Kidney (tissue), 11 donors: ENCODE results near the gene BRD9. TPM values are rescaled to one million over a fixed set of nuclear protein-coding genes. Genes with fewer than 3 reads are reported as not detected.
"Not testable (repeated sequence)": the region's sequence is repeated elsewhere in the genome, so short reads cannot be mapped to it uniquely, and the experiment has no call there.

Source experiments
- DNase-seq, 5 donors: peaks; one replicate each; pipeline ENCODE4 v3.0.0-alpha.2; 2013 to 2020
- FAIRE-seq: peaks from 2 replicates; lab custom pipeline; 2012; peaks lifted over from hg19 to GRCh38; lab: Jason Lieb, UNC
- H3K27ac ChIP-seq, 2 donors: one replicate each; pipeline ENCODE4 v1.7.0; 2013; ENCODE audit warnings: low read depth in 2 of 2, low read length in 2 of 2, inconsistent platforms in 1 of 2
- H3K27me3 ChIP-seq: one replicate; pipeline ENCODE4 v1.7.1; 2013; ENCODE audit warnings: low read length, inconsistent platforms; ENCODE audit not compliant: control insufficient read depth, insufficient read depth
- H3K36me3 ChIP-seq, 3 donors: one replicate each; pipeline versions ENCODE4 v1.7.0 to v1.7.1; 2013; ENCODE audit warnings: low read length in 3 of 3, control low read depth in 1 of 3, inconsistent platforms in 1 of 3; ENCODE audit not compliant: insufficient read depth in 3 of 3, control insufficient read depth in 2 of 3
- H3K4me1 ChIP-seq, 3 donors: one replicate each; pipeline versions ENCODE4 v1.7.0 to v1.7.1; 2013; ENCODE audit warnings: low read length in 3 of 3, inconsistent platforms in 1 of 3, low read depth in 1 of 3; ENCODE audit not compliant: control insufficient read depth in 2 of 3, insufficient read depth in 2 of 3
- H3K4me3 ChIP-seq, 3 donors: one replicate each; pipeline versions ENCODE4 v1.7.0 to v1.8.1; 2013; ENCODE audit warnings: low read length in 3 of 3, control low read depth in 1 of 3, inconsistent platforms in 1 of 3
- H3K9ac ChIP-seq, 3 donors: one replicate each; pipeline versions ENCODE4 v1.7.0 to v1.7.1; 2013; ENCODE audit warnings: low read length in 3 of 3, control low read depth in 1 of 3, inconsistent platforms in 1 of 3
- H3K9me3 ChIP-seq, 3 donors: one replicate each; pipeline versions ENCODE4 v1.7.0 to v1.7.1; 2013; ENCODE audit warnings: low read length in 3 of 3, control low read depth in 1 of 3, inconsistent platforms in 1 of 3; ENCODE audit not compliant: control insufficient read depth in 2 of 3, insufficient read depth in 1 of 3
- intact Hi-C: fragments of 100-400 bp; cut with DNase I; formaldehyde crosslinking; loops from one replicate; pipeline ENCODE4 v1.11.1; 2022
- polyA plus RNA-seq: library from polyadenylated mRNA; stranded (reverse); fragments of 350-450 nt; fragmentation: Illumina TruSeq; extraction: RNeasy Lipid Tissue Mini Kit (QIAGEN cat#74804); gene quantifications from one replicate; pipeline ENCODE4 v1.2.3, GENCODE V29; 2014; ENCODE audit warnings: low read depth, low replicate concordance; ENCODE audit not compliant: insufficient read depth
- total RNA-seq: library from RNA; stranded (reverse); fragmentation: NEBNext Ultra II Directional; extraction: Animal tissue kit (Norgen Biotek cat#: 25700); gene quantifications from one replicate; pipeline ENCODE4 v1.2.1, GENCODE V29; 2021
- donor health status: control.
- donor health status: control.
- donor health status: DM: yes; HTN: yes; CAD: no.
- donor health status: Normal renal cell carcinoma (clear cell type).

The BRD9 gene
- total and polyA plus RNA-seq, 2 donors from 2014 or later, result 17.5 to 38.0 TPM

DNA sequence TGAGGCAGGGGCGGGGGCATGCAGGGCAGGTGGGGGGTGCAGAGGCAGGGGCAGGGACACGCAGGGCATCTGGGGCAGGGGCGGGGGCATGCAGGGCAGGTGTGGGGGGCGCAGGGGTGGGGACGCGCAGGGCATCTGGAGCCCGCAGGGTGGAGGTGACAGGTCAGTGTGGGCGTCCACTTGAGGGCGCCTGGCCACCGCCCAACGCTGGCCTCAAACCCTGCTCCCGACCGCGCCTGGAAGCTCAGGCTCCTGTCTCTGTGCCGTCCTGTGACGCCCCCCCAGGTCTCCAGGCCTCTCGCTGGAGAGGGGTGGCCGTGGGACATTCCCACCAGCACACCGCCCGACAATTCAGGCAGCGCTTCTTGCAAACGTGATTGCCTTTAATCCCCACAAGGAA, 48.7 kb downstream of the BRD9 start:
- not testable (repeated sequence) for FAIRE-seq, H3K9me3 ChIP-seq, H3K9ac ChIP-seq, H3K27ac ChIP-seq, H3K4me3 ChIP-seq, H3K27me3 ChIP-seq, H3K4me1 ChIP-seq, H3K36me3 ChIP-seq
- intact Hi-C loops, result loop anchor here (5.0 kb wide), 1 partner anchor 97 kb away; no protein-coding TSS in a partner anchor
- DNase-seq, result peak in 2 of 5 donors; percentile 46 to 81

DNA sequence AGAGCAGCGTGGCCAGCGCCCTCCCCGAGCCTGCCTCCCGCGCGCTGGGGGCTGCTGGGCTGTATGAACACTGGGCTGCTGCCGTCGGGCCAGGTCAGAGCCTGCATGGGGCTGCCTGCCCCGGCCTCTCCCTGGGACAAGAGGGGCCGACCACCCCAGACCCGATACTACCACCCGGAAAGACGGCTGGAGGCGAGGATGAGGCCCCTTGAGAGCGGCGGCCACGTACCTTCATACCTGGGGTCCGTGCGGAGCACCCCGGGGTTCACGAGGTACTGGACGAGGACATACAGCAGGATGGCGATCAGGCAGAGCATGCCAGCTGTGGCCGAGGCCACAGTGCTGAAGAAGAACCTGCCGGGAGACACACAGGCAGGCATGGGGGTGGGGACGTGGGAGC, 49.2 kb downstream of the BRD9 start:
- H3K4me1 ChIP-seq, H3K27me3 ChIP-seq, H3K9ac ChIP-seq, H3K4me3 ChIP-seq, H3K9me3 ChIP-seq, H3K36me3 ChIP-seq, H3K27ac ChIP-seq, FAIRE-seq: not testable (repeated sequence)
- peak in 2 of 5 donors; percentile 24 to 76 for DNase-seq
- intact Hi-C loops, result loop anchor here (5.0 kb wide), 1 partner anchor 96 kb away; no protein-coding TSS in a partner anchor

DNA sequence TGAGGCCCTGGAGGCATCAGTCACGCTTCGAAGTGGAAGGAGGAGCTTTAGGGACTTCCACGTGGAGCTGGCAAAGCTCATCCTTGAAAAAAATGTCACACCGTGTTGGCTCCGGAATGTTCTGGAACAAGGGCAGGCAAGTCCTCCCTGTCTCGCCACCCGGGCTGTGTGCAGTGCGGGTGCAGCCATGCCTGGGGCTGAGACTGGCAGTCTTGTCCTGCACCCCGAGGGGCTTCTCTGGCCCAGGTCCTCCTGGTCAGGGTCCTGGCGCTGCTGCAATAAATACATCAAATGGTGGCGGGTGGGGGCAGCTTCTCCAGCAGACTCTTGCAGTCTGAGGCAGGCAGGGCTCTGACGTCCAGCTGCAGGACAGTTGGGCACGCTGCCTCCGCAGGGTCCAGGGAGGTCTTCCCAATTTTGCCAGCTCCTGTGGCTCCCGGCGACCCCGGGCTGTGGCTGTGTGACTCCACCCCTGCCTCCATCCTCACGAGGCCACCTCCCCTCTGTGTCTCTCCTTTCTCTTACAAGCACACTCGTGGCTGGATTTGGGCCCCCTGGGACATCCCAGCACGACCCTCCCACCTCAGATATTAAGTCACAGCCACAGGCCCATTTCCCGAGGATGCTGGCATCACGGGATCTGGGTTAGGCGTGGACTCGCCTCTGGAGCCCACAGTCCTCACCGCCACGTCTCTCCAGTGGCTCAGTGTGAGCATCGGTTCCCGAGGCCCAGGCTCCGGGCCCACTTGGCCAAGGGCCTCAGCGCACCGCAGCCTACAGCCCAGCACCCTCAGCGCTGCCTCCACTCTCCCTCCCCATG, 50.0 kb downstream of the BRD9 start:
- not testable (repeated sequence) for H3K27ac ChIP-seq, H3K4me1 ChIP-seq, H3K9me3 ChIP-seq, H3K27me3 ChIP-seq, H3K36me3 ChIP-seq, H3K9ac ChIP-seq, FAIRE-seq, H3K4me3 ChIP-seq
- intact Hi-C loops, result loop anchor here (5.0 kb wide), 1 partner anchor 95 kb away; no protein-coding TSS in a partner anchor
- peak in 2 of 5 donors; percentile 31 to 78 for DNase-seq

DNA sequence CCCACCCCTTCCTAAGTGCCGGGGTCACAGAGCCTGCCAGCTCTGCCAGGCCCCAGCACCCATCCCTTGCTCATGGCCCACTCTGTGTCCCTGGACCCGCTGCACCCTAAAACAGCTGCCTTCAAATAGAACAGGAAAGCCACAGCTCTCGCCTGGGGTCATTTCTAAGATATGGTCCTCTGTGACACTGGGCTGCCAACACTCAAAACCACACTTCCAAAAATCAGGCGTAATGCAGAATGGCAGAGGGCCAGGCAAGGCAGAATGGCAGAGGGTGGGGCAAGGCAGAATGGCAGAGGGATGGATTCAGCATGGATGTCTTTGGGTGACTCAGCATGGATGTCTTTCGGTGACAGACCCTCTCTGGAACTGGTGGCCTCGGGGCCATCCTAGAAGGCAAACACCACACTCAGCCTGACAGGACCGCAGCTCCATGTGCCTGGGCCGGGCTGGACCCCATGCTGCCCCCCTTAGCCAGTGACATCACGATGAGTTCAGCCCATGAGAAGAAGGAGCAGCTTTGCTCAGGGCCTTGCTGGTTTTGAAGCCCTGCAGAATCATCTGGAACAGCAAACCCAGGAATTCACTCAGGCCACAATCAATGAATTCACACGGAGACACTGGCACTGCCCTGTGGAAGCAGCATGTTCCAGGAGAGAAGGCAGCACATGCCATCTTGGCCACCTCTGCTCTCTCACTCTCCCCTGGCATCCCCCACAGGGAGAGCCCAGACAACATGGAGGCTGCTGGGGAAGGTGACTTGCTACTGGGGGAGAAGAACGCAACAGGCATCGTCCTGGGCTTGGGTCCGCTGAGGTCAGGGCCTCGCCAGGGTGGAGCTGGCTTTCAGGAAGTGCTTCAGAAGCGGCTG, 50.8 kb downstream of the BRD9 start:
- H3K27me3 ChIP-seq, H3K9ac ChIP-seq, H3K36me3 ChIP-seq, H3K4me3 ChIP-seq, H3K9me3 ChIP-seq, FAIRE-seq, H3K4me1 ChIP-seq, H3K27ac ChIP-seq: not testable (repeated sequence)
- DNase-seq, result peak in 2 of 5 donors; percentile 30 to 66
- intact Hi-C loops, result loop anchor here (5.0 kb wide), 1 partner anchor 94 kb away; no protein-coding TSS in a partner anchor

DNA sequence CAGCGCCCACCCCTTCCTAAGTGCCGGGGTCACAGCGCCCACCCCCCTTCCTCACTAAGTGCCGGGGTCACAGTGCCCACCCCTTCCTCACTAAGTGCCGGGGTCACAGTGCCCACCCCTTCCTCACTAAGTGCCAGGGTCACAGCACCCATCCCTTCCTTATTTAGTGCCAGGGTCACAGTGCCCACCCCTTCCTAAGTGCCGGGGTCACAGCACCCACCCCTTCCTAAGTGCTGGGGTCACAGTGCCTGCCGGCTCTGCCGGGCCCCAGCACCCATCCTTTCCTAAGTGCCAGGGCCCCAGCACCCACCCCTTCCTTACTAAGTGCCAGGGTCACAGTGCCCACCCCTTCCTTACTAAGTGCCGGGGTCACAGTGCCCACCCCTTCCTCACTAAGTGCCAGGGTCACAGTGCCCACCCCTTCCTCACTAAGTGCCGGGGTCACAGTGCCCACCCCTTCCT, 51.6 kb downstream of the BRD9 start:
- not testable (repeated sequence) for FAIRE-seq, H3K27ac ChIP-seq, H3K36me3 ChIP-seq, H3K27me3 ChIP-seq, H3K9me3 ChIP-seq, H3K9ac ChIP-seq, H3K4me3 ChIP-seq, H3K4me1 ChIP-seq
- peak in 2 of 5 donors; percentile 15 to 64 for DNase-seq
- intact Hi-C loops, result loop anchor here (5.0 kb wide), 1 partner anchor 94 kb away; no protein-coding TSS in a partner anchor

DNA sequence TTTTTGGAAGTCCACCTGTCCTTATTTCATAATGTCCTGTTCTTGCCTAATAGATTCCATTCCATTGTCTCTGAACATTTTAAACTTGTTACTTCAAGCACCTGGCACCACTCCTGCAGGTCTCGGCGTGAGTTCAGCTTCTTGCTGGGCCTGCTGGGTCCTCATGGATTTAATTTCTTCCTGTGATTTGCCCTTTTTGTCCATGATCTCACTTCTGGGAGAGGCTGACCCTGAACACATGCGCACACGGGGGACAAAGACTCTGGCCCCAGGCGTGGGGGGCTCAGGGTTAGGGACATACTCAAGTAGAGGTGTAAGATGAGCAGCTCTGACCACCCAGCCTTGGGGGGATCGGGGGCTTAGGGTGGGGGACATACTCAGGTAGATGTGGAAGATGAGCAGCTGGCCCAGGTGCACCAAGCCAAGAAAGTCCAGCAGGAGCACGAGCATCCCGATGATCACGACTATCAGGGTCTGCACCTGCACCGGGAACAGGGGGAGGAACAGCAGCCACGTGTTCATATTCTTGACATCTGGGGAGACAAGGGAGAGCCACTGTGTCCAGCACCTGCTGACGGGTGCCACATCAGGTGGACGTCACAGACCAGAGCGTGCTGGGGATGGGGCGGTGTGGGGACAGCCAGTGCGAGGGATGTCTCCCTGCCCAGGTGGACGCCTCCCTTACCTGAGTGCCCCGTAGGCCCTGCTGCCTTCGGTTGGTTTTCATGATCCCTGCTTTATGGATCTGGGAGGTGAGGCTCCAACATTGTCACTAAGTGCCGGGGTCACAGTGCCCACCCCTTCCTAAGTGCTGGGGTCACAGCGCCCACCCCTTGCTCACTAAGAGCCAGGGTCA, 52.3 kb downstream of the BRD9 start:
- H3K4me1 ChIP-seq, H3K4me3 ChIP-seq, FAIRE-seq, H3K27ac ChIP-seq, H3K36me3 ChIP-seq, H3K9ac ChIP-seq, H3K27me3 ChIP-seq, H3K9me3 ChIP-seq: not testable (repeated sequence)
- peak in 2 of 5 donors; percentile 47 to 79 for DNase-seq
- intact Hi-C loops, result loop anchor here (5.0 kb wide), 1 partner anchor 93 kb away; no protein-coding TSS in a partner anchor

DNA sequence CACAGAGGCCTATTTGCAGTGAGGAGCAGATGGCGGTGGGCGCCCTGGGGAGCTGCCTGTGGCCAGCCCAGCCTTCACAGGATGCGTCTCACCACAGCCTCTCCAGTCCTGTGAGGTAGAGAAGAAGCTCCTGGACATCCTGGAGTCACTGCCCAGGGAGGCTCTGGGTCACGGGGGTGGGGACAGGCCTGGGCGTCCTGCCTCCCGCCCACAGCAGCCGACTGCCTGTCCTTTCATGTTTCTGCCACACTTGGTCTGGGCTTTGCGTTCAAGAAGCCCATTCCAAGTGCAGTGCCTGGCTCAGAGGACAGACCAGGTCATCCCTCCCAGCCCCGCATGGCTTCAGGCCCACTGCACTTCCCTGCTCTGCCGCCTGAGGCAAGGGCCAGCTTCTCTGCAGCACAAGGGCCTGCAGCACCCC, 54.2 kb downstream of the BRD9 start:
- H3K36me3 ChIP-seq, FAIRE-seq, H3K9ac ChIP-seq, intact Hi-C loops, H3K27me3 ChIP-seq, H3K4me3 ChIP-seq, H3K9me3 ChIP-seq, H3K27ac ChIP-seq, H3K4me1 ChIP-seq: not testable (repeated sequence)
- DNase-seq, result peak in 1 of 5 donors; percentile 66
